ENCODE results near the gene RAC2.

Gene RAC2

GRCh38 chr22:37288521-37288920 lies 44.5 kb upstream of the RAC2 start:
- TF ChIP-seq EZH2 (IDR thresholded peaks at IDR 0.05; ENCODE audit: borderline replicate concordance, low read length): no peak
- peak; percentile 27; the same call in 1 of the 2 replicates for TF ChIP-seq CTCF (IDR thresholded peaks at IDR 0.05; ENCODE audit: low read length)
- no peaks in the 10 kb centered on the region for H3K9me3 ChIP-seq (ENCODE audit: low read length)

GRCh38 chr22:37287550-37287951 lies 43.5 kb upstream of the RAC2 start:
- H4K20me1 ChIP-seq (ENCODE audit: insufficient read depth, low read length): no peaks in the 10 kb centered on the region
- H3K79me2 ChIP-seq (ENCODE audit: insufficient read depth, low read length): no peaks in the 10 kb centered on the region
- no peak overlapping the region for H3K27ac ChIP-seq (ENCODE audit: low read depth, low read length, poor library complexity, severe bottlenecking)
- H3F3A ChIP-seq (ENCODE audit: insufficient read depth, low read length): no peaks in the 10 kb centered on the region
- no peak for TF ChIP-seq EZH2 (IDR thresholded peaks at IDR 0.05; ENCODE audit: borderline replicate concordance, low read length)
- TF ChIP-seq CTCF (IDR thresholded peaks at IDR 0.05; ENCODE audit: low read length): no peak
- no peaks in the 10 kb centered on the region for H3K9me2 ChIP-seq (ENCODE audit: low read depth, low read length)
- no peak overlapping the region for H3K4me2 ChIP-seq (ENCODE audit: low read length)
- no peak overlapping the region for H3K9ac ChIP-seq (ENCODE audit: low read length)
- no peak overlapping the region for H2AFZ ChIP-seq (ENCODE audit: low read length)
- H3K27me3 ChIP-seq (ENCODE audit: insufficient read depth, low read length): peaks cover 4% of the 10 kb centered on the region; the same call in 1 of the 2 replicates
- H3K9me3 ChIP-seq (ENCODE audit: low read length): no peaks in the 10 kb centered on the region
- no peak overlapping the region for H3K4me3 ChIP-seq (ENCODE audit: low read depth, low read length, poor library complexity, severe bottlenecking)
- peaks cover 25% of the 10 kb centered on the region for H3K4me1 ChIP-seq (ENCODE audit: insufficient read depth, low read length, severe bottlenecking)
- no peaks in the 10 kb centered on the region; the same call in 1 of the 2 replicates for H3K36me3 ChIP-seq (ENCODE audit: insufficient read depth, low read length)

More at GRCh38 chr22:37288521-37288920, 44.5 kb upstream of the RAC2 start:
- no peak overlapping the region for H3K4me3 ChIP-seq (ENCODE audit: low read depth, low read length, poor library complexity, severe bottlenecking)
- H3K9ac ChIP-seq (ENCODE audit: low read length): no peak overlapping the region
- no peaks in the 10 kb centered on the region for H3K9me2 ChIP-seq (ENCODE audit: low read depth, low read length)
- no peaks in the 10 kb centered on the region for H4K20me1 ChIP-seq (ENCODE audit: insufficient read depth, low read length)
- no peak overlapping the region for H2AFZ ChIP-seq (ENCODE audit: low read length)
- H3K4me2 ChIP-seq (ENCODE audit: low read length): no peak overlapping the region
- peaks cover 4% of the 10 kb centered on the region; the same call in 1 of the 2 replicates for H3K27me3 ChIP-seq (ENCODE audit: insufficient read depth, low read length)
- H3K79me2 ChIP-seq (ENCODE audit: insufficient read depth, low read length): no peaks in the 10 kb centered on the region
- H3F3A ChIP-seq (ENCODE audit: insufficient read depth, low read length): no peaks in the 10 kb centered on the region
- peaks cover 15% of the 10 kb centered on the region for H3K4me1 ChIP-seq (ENCODE audit: insufficient read depth, low read length, severe bottlenecking)
- no peaks in the 10 kb centered on the region; the same call in 1 of the 2 replicates for H3K36me3 ChIP-seq (ENCODE audit: insufficient read depth, low read length)
- H3K27ac ChIP-seq (ENCODE audit: low read depth, low read length, poor library complexity, severe bottlenecking): no peak overlapping the region

- H3K9me2 ChIP-seq (ENCODE audit: low read depth, low read length): no peaks in the 10 kb centered on the region
- H3K9me3 ChIP-seq (ENCODE audit: low read length): no peaks in the 10 kb centered on the region; the same call in 1 of the 2 replicates
- no peak overlapping the region for H3K9ac ChIP-seq (ENCODE audit: low read length)
- H3K4me1 ChIP-seq (ENCODE audit: insufficient read depth, low read length, severe bottlenecking): peaks cover 33% of the 10 kb centered on the region
- no peaks in the 10 kb centered on the region for H4K20me1 ChIP-seq (ENCODE audit: insufficient read depth, low read length)
- no peak overlapping the region for H2AFZ ChIP-seq (ENCODE audit: low read length)
- no peak overlapping the region for H3K4me3 ChIP-seq (ENCODE audit: low read depth, low read length, poor library complexity, severe bottlenecking)
- no peaks in the 10 kb centered on the region for H3F3A ChIP-seq (ENCODE audit: insufficient read depth, low read length)
- no peak overlapping the region for H3K27ac ChIP-seq (ENCODE audit: low read depth, low read length, poor library complexity, severe bottlenecking)
- no peaks in the 10 kb centered on the region for H3K79me2 ChIP-seq (ENCODE audit: insufficient read depth, low read length)
- no peak overlapping the region for H3K4me2 ChIP-seq (ENCODE audit: low read length)
- H3K36me3 ChIP-seq (ENCODE audit: insufficient read depth, low read length): no peaks in the 10 kb centered on the region; the same call in 1 of the 2 replicates
- TF ChIP-seq CTCF (IDR thresholded peaks at IDR 0.05; ENCODE audit: low read length): no peak
- no peak for TF ChIP-seq EZH2 (IDR thresholded peaks at IDR 0.05; ENCODE audit: borderline replicate concordance, low read length)
- peaks cover 1% of the 10 kb centered on the region; the same call in 1 of the 2 replicates for H3K27me3 ChIP-seq (ENCODE audit: insufficient read depth, low read length)
Measured at GRCh38 chr22:37285937-37286336, 41.9 kb upstream of the RAC2 start.
